Heart right ventricle (tissue), 16 donors: ENCODE measurements around the gene ABHD16A. TPM values are rescaled to one million over a fixed set of nuclear protein-coding genes. Genes with fewer than 3 reads are reported as not detected.
"Not testable (repeated sequence)": the region's sequence is repeated elsewhere in the genome, so short reads cannot be mapped to it uniquely, and the experiment has no call there.

Experiments
- ATAC-seq, 8 donors: fragments of 200-7000 bp; cut with Tn5 transposase; one replicate each; pipeline ENCODE4 v1.9.1; 2020; ENCODE audit warnings: mild to moderate bottlenecking in 8 of 8, moderate library complexity in 8 of 8, moderate number of reproducible peaks in 1 of 8
- DNase-seq, 2 donors: peaks; one replicate each; pipeline ENCODE4 v3.0.0-alpha.2; 2020
- H3K27ac ChIP-seq, 10 donors: fragments of 200-600 bp; sonication (generic) in 2 of 10; one replicate each; pipeline versions ENCODE4 v1.5.0 to v1.8.0; 2020 to 2022; ENCODE audit warnings: mild to moderate bottlenecking in 3 of 10
- H3K27me3 ChIP-seq, 7 donors: fragments of 200-600 bp; one replicate each; pipeline ENCODE4 v1.8.0; 2021 to 2022; ENCODE audit warnings: mild to moderate bottlenecking in 2 of 7
- H3K36me3 ChIP-seq, 9 donors: fragments of 200-600 bp; sonication (generic) in 1 of 9; one replicate each; pipeline versions ENCODE4 v1.5.0 to v1.8.0; 2020 to 2022; ENCODE audit warnings: mild to moderate bottlenecking in 2 of 9
- H3K4me1 ChIP-seq, 9 donors: fragments of 200-600 bp; sonication (generic) in 1 of 9; one replicate each; pipeline versions ENCODE4 v1.5.0 to v1.8.0; 2020 to 2022; ENCODE audit warnings: mild to moderate bottlenecking in 4 of 9
- H3K4me3 ChIP-seq, 10 donors: fragments of 200-600 bp; sonication (generic) in 2 of 10; one replicate each; pipeline versions ENCODE4 v1.5.0 to v1.8.0; 2020 to 2022; ENCODE audit warnings: mild to moderate bottlenecking in 7 of 10, moderate library complexity in 2 of 10
- H3K9me3 ChIP-seq, 11 donors: fragments of 200-600 bp in 10 of 11; sonication (generic) in 2 of 11; one replicate each; pipeline versions ENCODE4 v1.5.0 to v1.8.0; 2013 to 2022; ENCODE audit warnings: mild to moderate bottlenecking in 2 of 11, control low read depth in 1 of 11, moderate library complexity in 1 of 11
- CTCF ChIP-seq, 9 donors: fragments of 200-600 bp; sonication (generic) in 2 of 9; IDR thresholded peaks; one replicate each; pipeline versions ENCODE4 v1.5.0 to v1.8.0; 2021 to 2022; ENCODE audit warnings: antibody characterized with exemption in 9 of 9, mild to moderate bottlenecking in 5 of 9, moderate library complexity in 1 of 9
- WGBS, 2 donors: extraction: QIAGEN DNeasy Blood & Tissue Kit; methylation state at CpG; one replicate each; pipeline ENCODE4 v1.1.7; 2013; ENCODE audit warnings: inconsistent platforms in 1 of 2; 5-methylcytosine and 5-hydroxymethylcytosine counted together
- intact Hi-C, 10 donors: fragments of 100-400 bp; cut with DNase I; formaldehyde crosslinking; loops; one replicate each; pipeline versions ENCODE4 v1.11.1 to v1.14.2; 2022
- polyA plus RNA-seq, 2 donors: library from polyadenylated mRNA; stranded (reverse); fragments of 200-250 nt; gene quantifications; one replicate each; pipeline ENCODE4 v1.2.3, GENCODE V29; 2013
- total RNA-seq, 10 donors: library from RNA; stranded (reverse); fragmentation: NEBNext Ultra II Directional in 3 of 10; extraction: Animal tissue kit (Norgen Biotek cat#: 25700) in 3 of 10; gene quantifications; one replicate each; pipeline versions ENCODE4 v1.2.1 to v1.2.4, GENCODE V29; 2021 to 2023
- donor health status: Arrhythmogenic right ventricular cardiomyopathy.
- donor health status: ischemic (EF 13 %, LVEDD 7.1; RV severe dilation, severe dysfunction).
- donor health status: healthy with polysubstance abuse.
- donor health status: DM: no; HTN: yes; CAD: no.
- donor health status: DM: no; HTN: no; CAD: no.
- donor health status: ischemic (EF 25% LVEDD 6.9; RV normal size, moderate dysfunction).
- donor health status: ischemic (EF 25% LVEDD 5.7; RV mildly dilated, moderate dysfunction).
- donor health status: healthy.
- donor health status: DM: yes; HTN: yes; CAD: no.
- donor health status: Ischemic cardiomyopathy.
- donor health status: ischemic (EF 35%, LVEDD 5.7; RV mildly dilated, moderate dysfunction).
- donor health status: nonischemic (EF 11% LVEDD 7.7; RV severe dilation, severe dysfunction).
- donor health status: DM: yes; HTN: yes; CAD: no.
- donor health status: PGD.
- donor health status: ischemic (EF 29% LVEDD 5.4; RV normal size, mild dysfunction).
- donor health status: nonischemic (EF 23%, LVEDD 6.1; RV moderate dilation, normal function).

ABHD16A gene
- total and polyA plus RNA-seq, 12 donors = 24.3 to 45.2 (median 28.7) TPM

GRCh38 chr6:31711233-31711632 lies 8.1 kb upstream of the ABHD16A start:
- Histone ChIP-seq H3K36me3 (no peaks in the 10 kb centered on the region), H3K4me1 (peaks cover 0 to 10% (median 0%) of the 10 kb centered on the region in 9 donors), H3K4me3 (no peak overlapping the region), H3K27me3 (peaks cover 0 to 5% (median 0%) of the 10 kb centered on the region in 7 donors), H3K9me3 (no peaks in the 10 kb centered on the region), H3K27ac (no peak overlapping the region)
- TF ChIP-seq CTCF (IDR thresholded peaks at IDR 0.05) = no peak
- intact Hi-C loops = no loop called here
- DNase-seq (no peak), ATAC-seq (peak in 1 of 8 donors; percentile 9)
- 52 to 56% methylated on average over 8 of the region's 8 CpGs for WGBS, 2 donors

GRCh38 chr6:31710523-31711219 lies 7.5 kb upstream of the ABHD16A start:
- intact Hi-C loops = no loop called here
- Histone ChIP-seq H3K27ac (no peak overlapping the region), H3K4me3 (no peak overlapping the region), H3K4me1 (peaks cover 0 to 10% (median 0%) of the 10 kb centered on the region in 9 donors), H3K27me3 (peaks cover 0 to 5% (median 0%) of the 10 kb centered on the region in 7 donors), H3K36me3 (no peaks in the 10 kb centered on the region), H3K9me3 (no peaks in the 10 kb centered on the region)
- no peak for DNase-seq
- 54 to 56% methylated on average over 5 of the region's 5 CpGs for WGBS, 2 donors
- no peak for ATAC-seq
- no peak for TF ChIP-seq CTCF (IDR thresholded peaks at IDR 0.05)

- H3K27ac ChIP-seq, H3K4me3 ChIP-seq, H3K9me3 ChIP-seq, intact Hi-C loops, DNase-seq, H3K27me3 ChIP-seq, ATAC-seq, H3K4me1 ChIP-seq, H3K36me3 ChIP-seq: not testable (repeated sequence)
- WGBS, 2 donors = 91 to 94% methylated on average over 11 of the region's 11 CpGs
These were observed 6.0 kb upstream of the ABHD16A start for GRCh38 chr6:31709157-31709556.

- no peak for ATAC-seq
- no peak for TF ChIP-seq CTCF (IDR thresholded peaks at IDR 0.05)
- intact Hi-C loops = no loop called here
- H3K36me3 ChIP-seq = no peaks in the 10 kb centered on the region
- DNase-seq = no peak
- no peak overlapping the region for H3K27ac ChIP-seq
- peaks cover 0 to 5% (median 0%) of the 10 kb centered on the region in 7 donors for H3K27me3 ChIP-seq
- peaks cover 0 to 16% (median 5%) of the 10 kb centered on the region in 9 donors for H3K4me1 ChIP-seq
- WGBS, 2 donors = 94 to 99% methylated on average over 3 of the region's 3 CpGs
- H3K4me3 ChIP-seq = no peak overlapping the region
- no peaks in the 10 kb centered on the region for H3K9me3 ChIP-seq
These were observed 5.1 kb upstream of the ABHD16A start for GRCh38 chr6:31708224-31708623.

- ATAC-seq = no peak
- intact Hi-C loops = no loop called here
- no peak for DNase-seq
- no peak overlapping the region for H3K4me3 ChIP-seq
- no peaks in the 10 kb centered on the region for H3K9me3 ChIP-seq
- 89 to 91% methylated on average over 10 of the region's 10 CpGs for WGBS, 2 donors
- peaks cover 0 to 16% (median 5%) of the 10 kb centered on the region in 9 donors for H3K4me1 ChIP-seq
- no peak for TF ChIP-seq CTCF (IDR thresholded peaks at IDR 0.05)
- H3K27me3 ChIP-seq = peaks cover 0 to 5% (median 0%) of the 10 kb centered on the region in 7 donors
- no peak overlapping the region for H3K27ac ChIP-seq
- no peaks in the 10 kb centered on the region for H3K36me3 ChIP-seq
These were observed 4.6 kb upstream of the ABHD16A start for GRCh38 chr6:31707701-31708100.
